Neural cell (in vitro differentiated cells): Measurements from ENCODE around the gene ARF5. TPM values are rescaled to one million over a fixed set of nuclear protein-coding genes. Genes with fewer than 3 reads are reported as not detected.

ENCODE experiments used
- H2AFZ ChIP-seq: fragments of 200-600, 300-800 bp; sonication (generic), shearing (Covaris generic); 2 replicates; pipeline ENCODE4 v1.6.0; 2014; ENCODE audit warnings: low read depth, mild to moderate bottlenecking, antibody characterized with exemption, low read length, moderate library complexity
- H3F3A ChIP-seq: fragments of 200-600 bp; shearing (Covaris generic); 2 replicates; pipeline ENCODE4 v1.6.1; 2016; ENCODE audit warnings: mild to moderate bottlenecking, moderate library complexity, mixed read lengths, antibody characterized with exemption, low read length; ENCODE audit not compliant: insufficient read depth, poor library complexity, severe bottlenecking
- H3K27ac ChIP-seq: fragments of 200-600, 300-800 bp; sonication (generic), shearing (Covaris generic); 2 replicates; pipeline ENCODE4 v1.5.1; 2014; ENCODE audit warnings: mild to moderate bottlenecking, low read length, moderate library complexity
- H3K27me3 ChIP-seq: fragments of 300-800, 200-600 bp; sonication (generic), shearing (Covaris generic); 2 replicates; pipeline ENCODE4 v1.6.0; 2014; ENCODE audit warnings: mild to moderate bottlenecking, low read depth, low read length, moderate library complexity; ENCODE audit not compliant: insufficient read depth
- H3K36me3 ChIP-seq: fragments of 300-800, 200-600 bp; sonication (generic), shearing (Covaris generic); 2 replicates; pipeline ENCODE4 v1.5.1; 2014; ENCODE audit warnings: mild to moderate bottlenecking, antibody characterized with exemption, low read length, moderate library complexity; ENCODE audit not compliant: insufficient read depth
- H3K4me2 ChIP-seq: fragments of 300-800, 200-600 bp; sonication (generic), shearing (Covaris generic); 2 replicates; pipeline ENCODE4 v1.6.0; 2014; ENCODE audit warnings: mild to moderate bottlenecking, low read length
- H3K4me3 ChIP-seq: fragments of 300-800, 200-600 bp; sonication (generic), shearing (Covaris generic); 2 replicates; pipeline ENCODE4 v1.5.1; 2014; ENCODE audit warnings: mild to moderate bottlenecking, low read length, moderate library complexity
- H3K79me2 ChIP-seq: fragments of 200-600 bp; shearing (Covaris generic); replicated peaks from 2 replicates; pipeline ENCODE4 v1.6.0; 2014; ENCODE audit warnings: mild to moderate bottlenecking, low read length, moderate library complexity; ENCODE audit not compliant: insufficient read depth
- H3K9ac ChIP-seq: fragments of 300-800, 200-600 bp; sonication (generic), shearing (Covaris generic); 2 replicates; pipeline ENCODE4 v1.6.1; 2016; ENCODE audit warnings: mild to moderate bottlenecking, low read length, mixed read lengths
- H3K9me2 ChIP-seq: fragments of 200-600 bp; shearing (Covaris generic); 2 replicates; pipeline ENCODE4 v1.6.1; 2016; ENCODE audit warnings: mild to moderate bottlenecking, low read length, mixed read lengths; ENCODE audit not compliant: insufficient read depth
- H3K9me3 ChIP-seq: fragments of 200-600, 300-800 bp; sonication (generic), shearing (Covaris generic); 2 replicates; pipeline ENCODE4 v1.6.1; 2016; ENCODE audit warnings: mild to moderate bottlenecking, mixed run types, low read length, moderate library complexity, mixed read lengths
- H4K20me1 ChIP-seq: fragments of 200-600 bp; shearing (Covaris generic); 2 replicates; pipeline ENCODE4 v1.6.1; 2016; ENCODE audit warnings: mild to moderate bottlenecking, mixed run types; ENCODE audit not compliant: insufficient read depth
- CTCF ChIP-seq: fragments of 450-650 bp; IDR thresholded peaks from 2 replicates; pipeline ENCODE4 v1.5.1; 2014; ENCODE audit warnings: antibody characterized with exemption, mild to moderate bottlenecking, moderate library complexity; ENCODE audit not compliant: poor library complexity, severe bottlenecking
- EP300 ChIP-seq: fragments of 450-650 bp; conservative IDR thresholded peaks from 2 replicates; pipeline ENCODE4 v1.6.1; 2014; ENCODE audit warnings: antibody characterized with exemption, mild to moderate bottlenecking, moderate library complexity; ENCODE audit not compliant: poor library complexity, severe bottlenecking
- EZH2 ChIP-seq: fragments of 200-600, 300-800 bp; shearing (Covaris generic), sonication (generic); IDR thresholded peaks from 2 replicates; pipeline ENCODE4 v1.6.1; 2014; ENCODE audit warnings: antibody characterized with exemption, low read length, borderline replicate concordance, mild to moderate bottlenecking; ENCODE audit not compliant: insufficient read depth, poor library complexity, severe bottlenecking
- MXI1 ChIP-seq: fragments of 450-650 bp; conservative IDR thresholded peaks from 2 replicates; pipeline ENCODE4 v1.6.1; 2014; ENCODE audit warnings: antibody characterized with exemption, mild to moderate bottlenecking; ENCODE audit not compliant: poor library complexity, severe bottlenecking
- POLR2AphosphoS5 ChIP-seq: IDR thresholded peaks from 2 replicates; pipeline ENCODE4 v1.6.1; 2012
- RAD21 ChIP-seq: fragments of 450-650 bp; conservative IDR thresholded peaks from 2 replicates; pipeline ENCODE4 v1.6.1; 2014; ENCODE audit warnings: antibody characterized with exemption, mild to moderate bottlenecking, moderate library complexity
- REST ChIP-seq: IDR thresholded peaks from 2 replicates; pipeline ENCODE4 v1.6.1; 2012; ENCODE audit warnings: borderline replicate concordance
- SMC3 ChIP-seq: fragments of 450-650 bp; conservative IDR thresholded peaks from 2 replicates; pipeline ENCODE4 v1.6.1; 2014; ENCODE audit warnings: antibody characterized with exemption, mild to moderate bottlenecking, moderate library complexity; ENCODE audit not compliant: poor library complexity
- TAF1 ChIP-seq: IDR thresholded peaks from 2 replicates; pipeline ENCODE4 v1.6.1; 2012; ENCODE audit warnings: low read depth
- polyA plus RNA-seq: library from polyadenylated mRNA; depleted of rRNA; stranded (reverse); fragments of >200 nt; gene quantifications from 2 replicates; pipeline ENCODE4 v1.2.3, GENCODE V29; 2014

ARF5 gene
- polyA plus RNA-seq, 1 donor from 2014 or later, result 582 TPM

- Histone ChIP-seq H3K9ac (no peak overlapping the region), H3K27ac (no peak overlapping the region), H3F3A (no peaks in the 10 kb centered on the region), H3K4me2 (no peak overlapping the region), H3K4me3 (no peak overlapping the region), H3K9me2 (no peaks in the 10 kb centered on the region), H3K27me3 (no peaks in the 10 kb centered on the region), H3K79me2 (peaks cover 7% of the 10 kb centered on the region), H3K36me3 (peaks cover 18% of the 10 kb centered on the region), H4K20me1 (no peaks in the 10 kb centered on the region), H2AFZ (no peak overlapping the region), H3K9me3 (no peaks in the 10 kb centered on the region)
- TF ChIP-seq SMC3, result no peak
- no peak for TF ChIP-seq REST
- no peak for TF ChIP-seq RAD21
- no peak for TF ChIP-seq CTCF
- TF ChIP-seq MXI1, result no peak
- no peak for TF ChIP-seq POLR2AphosphoS5
- no peak for TF ChIP-seq EP300
- no peak for TF ChIP-seq EZH2
- TF ChIP-seq TAF1, result no peak
Measured at GRCh38 chr7:127578036-127578684, 10.1 kb upstream of the ARF5 start.

- Histone ChIP-seq H3K9me3 (no peaks in the 10 kb centered on the region), H3K27me3 (no peaks in the 10 kb centered on the region), H3F3A (no peaks in the 10 kb centered on the region), H3K4me3 (no peak overlapping the region), H3K9me2 (no peaks in the 10 kb centered on the region), H3K9ac (no peak overlapping the region), H3K36me3 (peaks cover 18% of the 10 kb centered on the region), H2AFZ (no peak overlapping the region), H3K27ac (no peak overlapping the region), H3K4me2 (no peak overlapping the region), H3K79me2 (peaks cover 12% of the 10 kb centered on the region), H4K20me1 (no peaks in the 10 kb centered on the region)
- TF ChIP-seq EZH2, result no peak
- no peak for TF ChIP-seq POLR2AphosphoS5
- no peak for TF ChIP-seq REST
- TF ChIP-seq MXI1, result no peak
- no peak for TF ChIP-seq CTCF
- no peak for TF ChIP-seq SMC3
- no peak for TF ChIP-seq TAF1
- no peak for TF ChIP-seq EP300
- TF ChIP-seq RAD21, result no peak
Measured at GRCh38 chr7:127578711-127579275, 9.4 kb upstream of the ARF5 start.
